ENCODE data around the gene STK33. TPM values are rescaled to one million over a fixed set of nuclear protein-coding genes. Genes with fewer than 3 reads are reported as not detected.

STK33 gene
- total RNA-seq, 8 experiments from 2014 or later, result 0.61 to 67.5 (median 16.8) TPM

- ATAC-seq (replicated peaks in 6 of 8), result no peak
- Histone ChIP-seq H3K4me1 (replicated peaks in 1 of 2) (peaks cover 2 to 16% of the 10 kb centered on the region in 2 donors), H3K4me3 (no peak overlapping the region), H3K27ac (no peak overlapping the region)
- WGBS, 10 experiments, result 40 to 100% methylated on average over 1 of the region's 7 CpGs; no CpG with 5 or more reads in 8 of the 10 experiments
- in situ Hi-C loops (cut with MboI; ENCODE audit: low pct_unique_long_range_greater_than_20kb in 2 of 9, low sequenced_read_pairs in 9 of 9, unreplicated experiment in 9 of 9), result no loop called here
Observed at GRCh38 chr11:8361206-8361605, 232.8 kb downstream of the STK33 start.

- Histone ChIP-seq H3K4me1 (replicated peaks in 1 of 2) (peaks cover 6 to 18% of the 10 kb centered on the region in 2 donors), H3K4me3 (no peak overlapping the region), H3K27ac (no peak overlapping the region)
- no peak for ATAC-seq (replicated peaks in 6 of 8)
- WGBS, 10 experiments, result 20 to 90% (median 79%) methylated on average over 1 to 9 of the region's 9 CpGs; no CpG with 5 or more reads in 1 of the 10 experiments
- in situ Hi-C loops (cut with MboI; ENCODE audit: low pct_unique_long_range_greater_than_20kb in 2 of 9, low sequenced_read_pairs in 9 of 9, unreplicated experiment in 9 of 9), result no loop called here
Observed at GRCh38 chr11:8360086-8360828, 233.8 kb downstream of the STK33 start.

GRCh38 chr11:8359521-8359920 lies 234.5 kb downstream of the STK33 start:
- Histone ChIP-seq H3K27ac (no peak overlapping the region), H3K4me3 (no peak overlapping the region), H3K4me1 (replicated peaks in 1 of 2) (peaks cover 13 to 25% of the 10 kb centered on the region in 2 donors)
- 8 to 100% (median 89%) methylated on average over 1 to 5 of the region's 6 CpGs; no CpG with 5 or more reads in 5 of the 10 experiments for WGBS, 10 experiments
- ATAC-seq (replicated peaks in 6 of 8), result no peak
- in situ Hi-C loops (cut with MboI; ENCODE audit: low pct_unique_long_range_greater_than_20kb in 2 of 9, low sequenced_read_pairs in 9 of 9, unreplicated experiment in 9 of 9), result no loop called here

- H3K4me3 ChIP-seq, result no peak overlapping the region
- ATAC-seq (replicated peaks in 6 of 8), result peak in 1 of 8 experiments; percentile 4
- in situ Hi-C loops (cut with MboI; ENCODE audit: low pct_unique_long_range_greater_than_20kb in 2 of 9, low sequenced_read_pairs in 9 of 9, unreplicated experiment in 9 of 9), result no loop called here
- peaks cover 28 to 40% of the 10 kb centered on the region in 2 donors for H3K4me1 ChIP-seq (replicated peaks in 1 of 2)
- WGBS, 10 experiments, result 20 to 100% (median 67%) methylated on average over 1 to 7 of the region's 13 CpGs; no CpG with 5 or more reads in 3 of the 10 experiments
- H3K27ac ChIP-seq, result no peak overlapping the region
Observed at GRCh38 chr11:8357891-8358566, 236.0 kb downstream of the STK33 start.

GRCh38 chr11:8357505-8357888 lies 236.5 kb downstream of the STK33 start:
- Histone ChIP-seq H3K4me3 (no peak overlapping the region), H3K27ac (no peak overlapping the region), H3K4me1 (replicated peaks in 1 of 2) (peaks cover 32 to 44% of the 10 kb centered on the region in 2 donors)
- in situ Hi-C loops (cut with MboI; ENCODE audit: low pct_unique_long_range_greater_than_20kb in 2 of 9, low sequenced_read_pairs in 9 of 9, unreplicated experiment in 9 of 9), result no loop called here
- peak in 1 of 8 experiments; percentile 9 for ATAC-seq (replicated peaks in 6 of 8)
- 80 to 100% (median 100%) methylated on average over 1 to 4 of the region's 4 CpGs; no CpG with 5 or more reads in 7 of the 10 experiments for WGBS, 10 experiments

GRCh38 chr11:8356721-8357504 lies 237.1 kb downstream of the STK33 start:
- peaks cover 32 to 44% of the 10 kb centered on the region in 2 donors for H3K4me1 ChIP-seq (replicated peaks in 1 of 2)
- H3K27ac ChIP-seq, result no peak overlapping the region
- peak in 3 of 8 experiments; percentile 56 to 80 (median 70) for ATAC-seq (replicated peaks in 6 of 8)
- WGBS, 10 experiments, result 3 to 90% (median 54%) methylated on average over 2 to 22 of the region's 30 CpGs; no CpG with 5 or more reads in 2 of the 10 experiments
- in situ Hi-C loops (cut with MboI; ENCODE audit: low pct_unique_long_range_greater_than_20kb in 2 of 9, low sequenced_read_pairs in 9 of 9, unreplicated experiment in 9 of 9), result no loop called here
- H3K4me3 ChIP-seq, result no peak overlapping the region

GRCh38 chr11:8356216-8356615 lies 237.8 kb downstream of the STK33 start:
- no peak overlapping the region for H3K27ac ChIP-seq
- no peak overlapping the region for H3K4me3 ChIP-seq
- no peak for ATAC-seq (replicated peaks in 6 of 8)
- in situ Hi-C loops (cut with MboI; ENCODE audit: low pct_unique_long_range_greater_than_20kb in 2 of 9, low sequenced_read_pairs in 9 of 9, unreplicated experiment in 9 of 9), result no loop called here
- H3K4me1 ChIP-seq (replicated peaks in 1 of 2), result peaks cover 32 to 49% of the 10 kb centered on the region in 2 donors
- WGBS, 10 experiments, result no CpG with 5 or more reads among the region's 8 CpGs

- no peak for ATAC-seq (replicated peaks in 6 of 8)
- Histone ChIP-seq H3K4me1 (replicated peaks in 1 of 2) (peaks cover 32 to 49% of the 10 kb centered on the region in 2 donors), H3K4me3 (no peak overlapping the region), H3K27ac (no peak overlapping the region)
- in situ Hi-C loops (cut with MboI; ENCODE audit: low pct_unique_long_range_greater_than_20kb in 2 of 9, low sequenced_read_pairs in 9 of 9, unreplicated experiment in 9 of 9), result no loop called here
- WGBS, 10 experiments, result 60 to 100% (median 88%) methylated on average over 1 to 5 of the region's 5 CpGs; no CpG with 5 or more reads in 7 of the 10 experiments
Observed at GRCh38 chr11:8355416-8355742, 238.6 kb downstream of the STK33 start.

- H3K27ac ChIP-seq, result peak overlapping the region; percentile 64 to 80
- peak overlapping the region in 3 of 5 donors; percentile 18 to 23 (median 21) for H3K4me3 ChIP-seq
- in situ Hi-C loops (cut with MboI; ENCODE audit: low pct_unique_long_range_greater_than_20kb in 2 of 9, low sequenced_read_pairs in 9 of 9, unreplicated experiment in 9 of 9), result no loop called here
- peak; percentile 15 to 88 (median 83) for ATAC-seq (replicated peaks in 6 of 8)
- WGBS, 10 experiments, result 0 to 63% (median 15%) methylated on average over 1 to 7 of the region's 16 CpGs; no CpG with 5 or more reads in 4 of the 10 experiments
- H3K4me1 ChIP-seq (replicated peaks in 1 of 2), result peaks cover 32 to 49% of the 10 kb centered on the region in 2 donors
Observed at GRCh38 chr11:8354622-8355415, 239.2 kb downstream of the STK33 start.

GRCh38 chr11:8352876-8353505 lies 241.0 kb downstream of the STK33 start:
- in situ Hi-C loops (cut with MboI; ENCODE audit: low pct_unique_long_range_greater_than_20kb in 2 of 9, low sequenced_read_pairs in 9 of 9, unreplicated experiment in 9 of 9), result no loop called here
- ATAC-seq (replicated peaks in 6 of 8), result peak in 1 of 8 experiments; percentile 11
- Histone ChIP-seq H3K4me3 (no peak overlapping the region), H3K4me1 (replicated peaks in 1 of 2) (peaks cover 32 to 48% of the 10 kb centered on the region in 2 donors), H3K27ac (no peak overlapping the region)
- 17 to 100% (median 88%) methylated on average over 1 to 12 of the region's 13 CpGs; no CpG with 5 or more reads in 2 of the 10 experiments for WGBS, 10 experiments

GRCh38 chr11:8352103-8352875 lies 241.7 kb downstream of the STK33 start:
- Histone ChIP-seq H3K4me1 (replicated peaks in 1 of 2) (peaks cover 32 to 43% of the 10 kb centered on the region in 2 donors), H3K27ac (no peak overlapping the region), H3K4me3 (no peak overlapping the region)
- in situ Hi-C loops (cut with MboI; ENCODE audit: low pct_unique_long_range_greater_than_20kb in 2 of 9, low sequenced_read_pairs in 9 of 9, unreplicated experiment in 9 of 9), result no loop called here
- 50 to 100% (median 81%) methylated on average over 1 to 4 of the region's 4 CpGs; no CpG with 5 or more reads in 1 of the 10 experiments for WGBS, 10 experiments
- no peak for ATAC-seq (replicated peaks in 6 of 8)
